ENCODE data around the gene GAPVD1. TPM values are rescaled to one million over a fixed set of nuclear protein-coding genes. Genes with fewer than 3 reads are reported as not detected.
A peak's percentile ranks its signal among the peaks of the same experiment; 100 is the strongest.

Gene GAPVD1
- total and polyA plus RNA-seq, 2 of the 13 experiments (the other 11 are each of a cell fraction or from before 2014, with no cell fraction given), result 11.1 to 33.2 TPM

- TF ChIP-seq ZBED4 (CRISPR knock-in tag; IDR thresholded peaks at IDR 0.05; ENCODE audit: borderline replicate concordance) (no peak), GATAD1 (CRISPR knock-in tag; IDR thresholded peaks at IDR 0.05) (peak; percentile 89), U2AF1 (optimal IDR thresholded peaks at IDR 0.05; ENCODE audit: low read depth, low read length) (no peak), ZNF800 (CRISPR knock-in tag; IDR thresholded peaks at IDR 0.05) (0 out of 2 replicates have a peak, but pooled peaks have one; percentile 31), ZNF264 (CRISPR knock-in tag; IDR thresholded peaks at IDR 0.05) (peak; percentile 45; the same call in 1 of the 2 replicates), THRA (CRISPR knock-in tag; IDR thresholded peaks at IDR 0.05; ENCODE audit: borderline replicate concordance) (peak; percentile 70; the same call in 1 of the 2 replicates), GFI1 (CRISPR knock-in tag; IDR thresholded peaks at IDR 0.05; ENCODE audit: borderline replicate concordance) (no peak), RFXAP (CRISPR knock-in tag; IDR thresholded peaks at IDR 0.05; ENCODE audit: borderline replicate concordance) (peak; percentile 89), BCL6 (CRISPR knock-in tag; IDR thresholded peaks at IDR 0.05) (peak; percentile 51; the same call in 1 of the 2 replicates), POLR2G (IDR thresholded peaks at IDR 0.05; ENCODE audit: low read depth, low read length) (peak; percentile 98), JARID2 (CRISPR knock-in tag; IDR thresholded peaks at IDR 0.05; ENCODE audit: insufficient replicate concordance) (no peak), SOX5 (CRISPR knock-in tag; IDR thresholded peaks at IDR 0.05; ENCODE audit: borderline replicate concordance) (no peak), ZBTB44 (CRISPR knock-in tag; IDR thresholded peaks at IDR 0.05) (peak; percentile 70; the same call in 1 of the 2 replicates), SYNCRIP (IDR thresholded peaks at IDR 0.05; ENCODE audit: insufficient read depth, low read depth, low read length) (no peak), ZNF3 (CRISPR knock-in tag; IDR thresholded peaks at IDR 0.05) (no peak), ZBTB2 (CRISPR knock-in tag; IDR thresholded peaks at IDR 0.05; ENCODE audit: low read depth) (0 out of 2 replicates have a peak, but pooled peaks have one; percentile 51), ZNF235 (CRISPR knock-in tag; IDR thresholded peaks at IDR 0.05; ENCODE audit: borderline replicate concordance) (no peak), RBFOX2 (IDR thresholded peaks at IDR 0.05; ENCODE audit: low read depth, low read length) (peak; percentile 100)
These were observed 20.4 kb upstream of the GAPVD1 start, which contains the start of gene HSPA5 (continued) for GRCh38 chr9:125241000-125241862.
